ENCODE measurements around the gene LY6G5C.

GRCh38 chr6:31697555-31697954, 16.7 kb upstream of the LY6G5C start:
- no peak for TF ChIP-seq GATA2 (IDR thresholded peaks at IDR 0.05; ENCODE audit: insufficient read depth, insufficient read length, low read depth, low read length)
- TF ChIP-seq POLR2A (IDR thresholded peaks at IDR 0.05; ENCODE audit: low read depth, low read length) = no peak
- TF ChIP-seq, protein P1, sequence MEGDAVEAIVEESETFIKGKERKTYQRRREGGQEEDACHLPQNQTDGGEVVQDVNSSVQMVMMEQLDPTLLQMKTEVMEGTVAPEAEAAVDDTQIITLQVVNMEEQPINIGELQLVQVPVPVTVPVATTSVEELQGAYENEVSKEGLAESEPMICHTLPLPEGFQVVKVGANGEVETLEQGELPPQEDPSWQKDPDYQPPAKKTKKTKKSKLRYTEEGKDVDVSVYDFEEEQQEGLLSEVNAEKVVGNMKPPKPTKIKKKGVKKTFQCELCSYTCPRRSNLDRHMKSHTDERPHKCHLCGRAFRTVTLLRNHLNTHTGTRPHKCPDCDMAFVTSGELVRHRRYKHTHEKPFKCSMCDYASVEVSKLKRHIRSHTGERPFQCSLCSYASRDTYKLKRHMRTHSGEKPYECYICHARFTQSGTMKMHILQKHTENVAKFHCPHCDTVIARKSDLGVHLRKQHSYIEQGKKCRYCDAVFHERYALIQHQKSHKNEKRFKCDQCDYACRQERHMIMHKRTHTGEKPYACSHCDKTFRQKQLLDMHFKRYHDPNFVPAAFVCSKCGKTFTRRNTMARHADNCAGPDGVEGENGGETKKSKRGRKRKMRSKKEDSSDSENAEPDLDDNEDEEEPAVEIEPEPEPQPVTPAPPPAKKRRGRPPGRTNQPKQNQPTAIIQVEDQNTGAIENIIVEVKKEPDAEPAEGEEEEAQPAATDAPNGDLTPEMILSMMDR (IDR thresholded peaks at IDR 0.05; ENCODE audit: extremely low read depth in 1 of 2, insufficient read depth in 1 of 2, low read depth in 1 of 2, low read length in 2 of 2) = no peak
- TF ChIP-seq POLR2AphosphoS5 (IDR thresholded peaks at IDR 0.05; ENCODE audit: insufficient read depth, low read depth, low read length) = no peak
- TF ChIP-seq EZH2 (IDR thresholded peaks at IDR 0.05; ENCODE audit: borderline replicate concordance, low read depth, low read length, severe bottlenecking) = no peak
- TF ChIP-seq, protein P2, sequence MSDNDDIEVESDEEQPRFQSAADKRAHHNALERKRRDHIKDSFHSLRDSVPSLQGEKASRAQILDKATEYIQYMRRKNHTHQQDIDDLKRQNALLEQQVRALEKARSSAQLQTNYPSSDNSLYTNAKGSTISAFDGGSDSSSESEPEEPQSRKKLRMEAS (IDR thresholded peaks at IDR 0.05; ENCODE audit: insufficient read depth, insufficient read length) = no peak
- TF ChIP-seq MYC (IDR thresholded peaks at IDR 0.05; ENCODE audit: low read depth, low read length) = no peak
- no peak for TF ChIP-seq JUN (IDR thresholded peaks at IDR 0.05; ENCODE audit: borderline replicate concordance, insufficient read depth, insufficient read length, low read depth)

All from endothelial cell of umbilical vein (primary cell).